HG03378 (cell line): Measurements from ENCODE around the gene GALNT9.
"Not testable (repeated sequence)": the region's sequence is repeated elsewhere in the genome, so short reads cannot be mapped to it uniquely, and the experiment has no call there.

Experiments
- ATAC-seq: cut with Tn5 transposase; IDR thresholded peaks from one replicate; pipeline ENCODE4 v1.9.1; 2021; ENCODE audit warnings: mild to moderate bottlenecking, moderate library complexity; ENCODE audit not compliant: unreplicated experiment

Gene GALNT9

GRCh38 chr12:132314516-132315233 is 14.7 kb downstream of the GALNT9 start:
- ATAC-seq, result no peak

GRCh38 chr12:132314035-132314434 is 15.4 kb downstream of the GALNT9 start:
- ATAC-seq, result no peak

GRCh38 chr12:132313182-132313581 is 16.2 kb downstream of the GALNT9 start:
- ATAC-seq, result no peak

- no peak for ATAC-seq
These were observed 16.9 kb downstream of the GALNT9 start for GRCh38 chr12:132312516-132312915.

GRCh38 chr12:132311201-132311915 is 18.0 kb downstream of the GALNT9 start:
- no peak for ATAC-seq

GRCh38 chr12:132310181-132311040 is 19.0 kb downstream of the GALNT9 start:
- ATAC-seq, result no peak

GRCh38 chr12:132309596-132310086 is 19.7 kb downstream of the GALNT9 start:
- no peak for ATAC-seq

GRCh38 chr12:132308853-132309595 is 20.4 kb downstream of the GALNT9 start:
- ATAC-seq, result no peak

GRCh38 chr12:132307976-132308852 is 21.2 kb downstream of the GALNT9 start:
- ATAC-seq, result no peak

GRCh38 chr12:132306885-132307191 is 22.6 kb downstream of the GALNT9 start:
- no peak for ATAC-seq

GRCh38 chr12:132305991-132306884 is 23.2 kb downstream of the GALNT9 start:
- ATAC-seq, result no peak

- no peak for ATAC-seq
These were observed 23.8 kb downstream of the GALNT9 start for GRCh38 chr12:132305560-132305966.

GRCh38 chr12:132304866-132305265 is 24.5 kb downstream of the GALNT9 start:
- not testable (repeated sequence) for ATAC-seq

GRCh38 chr12:132303853-132304373 is 25.5 kb downstream of the GALNT9 start:
- not testable (repeated sequence) for ATAC-seq

GRCh38 chr12:132302466-132303358 is 26.7 kb downstream of the GALNT9 start:
- no peak for ATAC-seq

GRCh38 chr12:132300789-132301722 is 28.3 kb downstream of the GALNT9 start:
- ATAC-seq, result no peak
